SK-N-SH (cell line): Measurements from ENCODE around the gene UBASH3B. TPM values are rescaled to one million over a fixed set of nuclear protein-coding genes. Genes with fewer than 3 reads are reported as not detected.

Experiments used
- CTCF ChIA-PET: fragments of 300-600, 350-600 bp; formaldehyde crosslinking; extraction: SDS; loops from one replicate; lab custom pipeline; 2021; lab: Yijun Ruan, JAX
- POLR2A ChIA-PET: fragments of 350-600 bp; sonication (Branson Sonifier 250); formaldehyde crosslinking; extraction: SDS; loops from one replicate; lab custom pipeline; 2020; ENCODE audit warnings: antibody characterized with exemption, inconsistent platforms; lab: Yijun Ruan, JAX
- DNase-seq: peaks from one replicate; pipeline ENCODE4 v3.0.0; 2012
- H2AFZ ChIP-seq: fragments of 200-600 bp; sonication (generic); 2 replicates; pipeline ENCODE4 v1.8.1; 2016; ENCODE audit warnings: antibody characterized with exemption, mild to moderate bottlenecking, low read depth
- H3F3A ChIP-seq: fragments of 200-600 bp; sonication (generic); replicated peaks from 2 replicates; pipeline ENCODE3; 2016; ENCODE audit warnings: antibody characterized with exemption, mild to moderate bottlenecking; ENCODE audit not compliant: insufficient read depth
- H3K27ac ChIP-seq, 2 experiments: fragments of 200-500 bp in 1 of 2; fragments of 200-600 bp in 1 of 2; sonication (Bioruptor generic) in 1 of 2; sonication (generic), shearing (Covaris generic) in 1 of 2; 2 replicates each; pipeline versions ENCODE4 v1.5.1 to v1.6.1; 2014 to 2016; ENCODE audit warnings: low read depth in 2 of 2, inconsistent platforms in 1 of 2, low read length in 1 of 2, mild to moderate bottlenecking in 1 of 2, mixed read lengths in 1 of 2
- H3K27me3 ChIP-seq: fragments of 200-600 bp; sonication (generic), shearing (Covaris generic); 2 replicates; pipeline ENCODE4 v1.6.1; 2016; ENCODE audit warnings: mixed run types; ENCODE audit not compliant: insufficient read depth
- H3K36me3 ChIP-seq, 2 experiments: fragments of 200-500 bp in 1 of 2; fragments of 200-600 bp in 1 of 2; sonication (Bioruptor generic) in 1 of 2; sonication (generic) in 1 of 2; replicated peaks in 1 of 2; 2 replicates each; pipeline versions ENCODE3 to v1.5.1; 2014 to 2016; ENCODE audit warnings: low read length in 1 of 2, mild to moderate bottlenecking in 1 of 2; ENCODE audit not compliant: insufficient read depth in 2 of 2, control insufficient read depth in 1 of 2
- H3K4me1 ChIP-seq, 2 experiments: fragments of 200-500 bp in 1 of 2; fragments of 200-600 bp in 1 of 2; sonication (Bioruptor generic) in 1 of 2; sonication (generic), shearing (Covaris generic) in 1 of 2; 2 replicates each; pipeline versions ENCODE4 v1.5.1 to v1.6.1; 2014 to 2016; ENCODE audit warnings: low read depth in 1 of 2, low read length in 1 of 2, mixed run types in 1 of 2; ENCODE audit not compliant: insufficient read depth in 2 of 2, control insufficient read depth in 1 of 2
- H3K4me2 ChIP-seq: fragments of 200-600 bp; sonication (generic), shearing (Covaris generic); 2 replicates; pipeline ENCODE4 v1.6.1; 2017; ENCODE audit warnings: mixed run types
- H3K4me3 ChIP-seq, 2 experiments: fragments of 200-500 bp in 1 of 2; fragments of 200-600 bp in 1 of 2; sonication (Bioruptor generic) in 1 of 2; sonication (generic), shearing (Covaris generic) in 1 of 2; 2 replicates each; pipeline versions ENCODE4 v1.5.1 to v1.8.1; 2014 to 2016; ENCODE audit warnings: low read depth in 2 of 2, inconsistent platforms in 1 of 2, low read length in 1 of 2, mild to moderate bottlenecking in 1 of 2, mixed read lengths in 1 of 2, moderate library complexity in 1 of 2
- H3K79me2 ChIP-seq: fragments of 200-600 bp; sonication (generic); 2 replicates; pipeline ENCODE4 v1.8.1; 2017; ENCODE audit warnings: mild to moderate bottlenecking; ENCODE audit not compliant: insufficient read depth
- H3K9ac ChIP-seq: fragments of 200-600 bp; sonication (generic); 2 replicates; pipeline ENCODE4 v1.6.1; 2017; ENCODE audit warnings: mixed run types
- H3K9me2 ChIP-seq: fragments of 200-600 bp; sonication (generic); 2 replicates; pipeline ENCODE4 v1.6.1; 2017; ENCODE audit warnings: mixed run types
- H3K9me3 ChIP-seq: fragments of 200-600 bp; sonication (generic); 2 replicates; pipeline ENCODE4 v1.6.1; 2017; ENCODE audit warnings: mixed run types, mild to moderate bottlenecking, moderate library complexity
- H4K20me1 ChIP-seq: fragments of 200-600 bp; sonication (generic); 2 replicates; pipeline ENCODE4 v1.6.1; 2017; ENCODE audit warnings: mild to moderate bottlenecking, mixed run types; ENCODE audit not compliant: insufficient read depth
- CHD2 ChIP-seq: fragments of 150-350 bp; IDR thresholded peaks from 2 replicates; pipeline ENCODE4 v1.6.1; 2018; ENCODE audit warnings: low read length; ENCODE audit not compliant: partially characterized antibody
- EP300 ChIP-seq, 2 experiments: IDR thresholded peaks; 2 replicates each; pipeline versions ENCODE4 v1.4.0 to v1.6.1; 2012; ENCODE audit warnings: borderline replicate concordance in 1 of 2, low read depth in 1 of 2, low read length in 1 of 2
- EZH2phosphoT487 ChIP-seq: fragments of 200-600 bp; sonication (generic); IDR thresholded peaks from 2 replicates; pipeline ENCODE4 v1.6.1; 2017; ENCODE audit warnings: low read depth, mixed run types, mild to moderate bottlenecking, antibody characterized with exemption, moderate library complexity, borderline replicate concordance
- FOSL2 ChIP-seq: IDR thresholded peaks from 2 replicates; pipeline ENCODE4 v1.4.0; 2012; ENCODE audit warnings: low read depth, mild to moderate bottlenecking, moderate library complexity, borderline replicate concordance
- FOXJ3 ChIP-seq: sonication (generic); formaldehyde crosslinking; IDR thresholded peaks from 2 replicates; pipeline ENCODE4 v1.5.1; 2020; ENCODE audit warnings: mild to moderate bottlenecking, missing genetic modification reagents
- GABPA ChIP-seq: IDR thresholded peaks from 2 replicates; pipeline ENCODE4 v1.4.0; 2012; ENCODE audit warnings: low read depth, mild to moderate bottlenecking
- GATA2 ChIP-seq: sonication (generic); formaldehyde crosslinking; IDR thresholded peaks from 2 replicates; pipeline ENCODE4 v1.5.0; 2020; ENCODE audit warnings: mild to moderate bottlenecking, missing genetic modification reagents
- JUND ChIP-seq: IDR thresholded peaks from 2 replicates; pipeline ENCODE4 v1.4.0; 2012
- NRF1 ChIP-seq: IDR thresholded peaks from 2 replicates; pipeline ENCODE4 v1.6.1; 2012; ENCODE audit warnings: low read depth, mild to moderate bottlenecking, low read length
- TCF12 ChIP-seq: IDR thresholded peaks from 2 replicates; pipeline ENCODE4 v1.4.0; 2012
- WGBS: methylation state at CpG from one replicate; pipeline ENCODE4 v1.1.6; 2017; ENCODE audit warnings: low lambda C conversion rate; 5-methylcytosine and 5-hydroxymethylcytosine counted together
- polyA plus RNA-seq, 3 experiments: library from polyadenylated mRNA; depleted of rRNA; stranded (reverse); fragments of >200 nt; gene quantifications; 2 replicates each; pipeline ENCODE4 v1.2.3, GENCODE V29; 2012
- TF ChIP-seq, protein P1 (sequence below): IDR thresholded peaks from 2 replicates; pipeline ENCODE4 v1.4.0; 2012; ENCODE audit warnings: low read depth, borderline replicate concordance
- TF ChIP-seq, protein P2 (sequence below): IDR thresholded peaks from 2 replicates; pipeline ENCODE4 v1.4.0; 2012; ENCODE audit warnings: low read depth, borderline replicate concordance
- TF ChIP-seq, protein P3 (sequence below): fragments of 200-600 bp; sonication (generic); IDR thresholded peaks from 2 replicates; pipeline ENCODE4 v1.6.1; 2017; ENCODE audit warnings: antibody characterized with exemption, mild to moderate bottlenecking, moderate library complexity
- TF ChIP-seq, protein P4 (sequence below): fragments of 150-350 bp; IDR thresholded peaks from 2 replicates; pipeline ENCODE4 v1.6.1; 2017; ENCODE audit warnings: antibody characterized with exemption, low read length, low read depth, borderline replicate concordance

UBASH3B gene
- polyA plus RNA-seq, 1 of the 3 experiments (the other 2 are of a cell fraction): 10.4 TPM

DNA sequence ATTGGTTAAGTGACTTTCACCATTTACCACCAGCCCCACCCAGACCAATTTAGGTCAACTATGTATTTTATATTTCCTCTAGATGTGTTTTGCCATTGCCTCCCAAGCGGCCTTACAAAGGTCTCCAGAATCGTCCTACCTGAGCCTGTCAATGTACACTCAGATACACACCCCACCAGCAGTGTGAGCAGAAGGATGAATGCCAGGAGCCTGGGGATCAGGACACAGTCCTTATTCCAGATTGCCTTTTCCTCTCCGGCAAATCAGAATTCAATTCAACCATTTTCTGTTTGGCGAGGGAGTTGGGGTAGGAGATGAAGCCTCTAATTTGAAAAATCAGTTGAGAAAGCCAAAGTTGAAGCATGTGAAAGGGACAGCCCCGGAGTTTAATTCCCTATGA, 147.4 kb downstream of the UBASH3B start:
- Histone ChIP-seq H3K9me2 (no peaks in the 10 kb centered on the region), H3K4me2 (no peak overlapping the region), H3K27me3 (no peaks in the 10 kb centered on the region), H2AFZ (no peak overlapping the region), H4K20me1 (no peaks in the 10 kb centered on the region), H3K79me2 (no peaks in the 10 kb centered on the region), H3K9ac (no peak overlapping the region), H3K9me3 (no peaks in the 10 kb centered on the region), H3K27ac (peak overlapping the region in 1 of 2 experiments; percentile 36; a peak in 1 of 4 replicates), H3K4me1 (peaks cover 0 to 20% of the 10 kb centered on the region in 2 experiments; a peak in 3 of 4 replicates), H3F3A (no peaks in the 10 kb centered on the region), H3K4me3 (no peak overlapping the region), H3K36me3 (peaks cover 0 to 38% of the 10 kb centered on the region in 2 experiments)
- WGBS: 98% methylated on average over 5 of the region's 5 CpGs
- CTCF ChIA-PET: no interaction called here
- TF ChIP-seq, protein P1, sequence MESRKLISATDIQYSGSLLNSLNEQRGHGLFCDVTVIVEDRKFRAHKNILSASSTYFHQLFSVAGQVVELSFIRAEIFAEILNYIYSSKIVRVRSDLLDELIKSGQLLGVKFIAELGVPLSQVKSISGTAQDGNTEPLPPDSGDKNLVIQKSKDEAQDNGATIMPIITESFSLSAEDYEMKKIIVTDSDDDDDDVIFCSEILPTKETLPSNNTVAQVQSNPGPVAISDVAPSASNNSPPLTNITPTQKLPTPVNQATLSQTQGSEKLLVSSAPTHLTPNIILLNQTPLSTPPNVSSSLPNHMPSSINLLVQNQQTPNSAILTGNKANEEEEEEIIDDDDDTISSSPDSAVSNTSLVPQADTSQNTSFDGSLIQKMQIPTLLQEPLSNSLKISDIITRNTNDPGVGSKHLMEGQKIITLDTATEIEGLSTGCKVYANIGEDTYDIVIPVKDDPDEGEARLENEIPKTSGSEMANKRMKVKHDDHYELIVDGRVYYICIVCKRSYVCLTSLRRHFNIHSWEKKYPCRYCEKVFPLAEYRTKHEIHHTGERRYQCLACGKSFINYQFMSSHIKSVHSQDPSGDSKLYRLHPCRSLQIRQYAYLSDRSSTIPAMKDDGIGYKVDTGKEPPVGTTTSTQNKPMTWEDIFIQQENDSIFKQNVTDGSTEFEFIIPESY: no peak
- TF ChIP-seq, protein P2, sequence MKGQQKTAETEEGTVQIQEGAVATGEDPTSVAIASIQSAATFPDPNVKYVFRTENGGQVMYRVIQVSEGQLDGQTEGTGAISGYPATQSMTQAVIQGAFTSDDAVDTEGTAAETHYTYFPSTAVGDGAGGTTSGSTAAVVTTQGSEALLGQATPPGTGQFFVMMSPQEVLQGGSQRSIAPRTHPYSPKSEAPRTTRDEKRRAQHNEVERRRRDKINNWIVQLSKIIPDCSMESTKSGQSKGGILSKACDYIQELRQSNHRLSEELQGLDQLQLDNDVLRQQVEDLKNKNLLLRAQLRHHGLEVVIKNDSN: no peak
- TF ChIP-seq EZH2phosphoT487: no peak
- no peak for TF ChIP-seq TCF12
- no peak for TF ChIP-seq NRF1
- no peak for TF ChIP-seq CHD2
- TF ChIP-seq, protein P3, sequence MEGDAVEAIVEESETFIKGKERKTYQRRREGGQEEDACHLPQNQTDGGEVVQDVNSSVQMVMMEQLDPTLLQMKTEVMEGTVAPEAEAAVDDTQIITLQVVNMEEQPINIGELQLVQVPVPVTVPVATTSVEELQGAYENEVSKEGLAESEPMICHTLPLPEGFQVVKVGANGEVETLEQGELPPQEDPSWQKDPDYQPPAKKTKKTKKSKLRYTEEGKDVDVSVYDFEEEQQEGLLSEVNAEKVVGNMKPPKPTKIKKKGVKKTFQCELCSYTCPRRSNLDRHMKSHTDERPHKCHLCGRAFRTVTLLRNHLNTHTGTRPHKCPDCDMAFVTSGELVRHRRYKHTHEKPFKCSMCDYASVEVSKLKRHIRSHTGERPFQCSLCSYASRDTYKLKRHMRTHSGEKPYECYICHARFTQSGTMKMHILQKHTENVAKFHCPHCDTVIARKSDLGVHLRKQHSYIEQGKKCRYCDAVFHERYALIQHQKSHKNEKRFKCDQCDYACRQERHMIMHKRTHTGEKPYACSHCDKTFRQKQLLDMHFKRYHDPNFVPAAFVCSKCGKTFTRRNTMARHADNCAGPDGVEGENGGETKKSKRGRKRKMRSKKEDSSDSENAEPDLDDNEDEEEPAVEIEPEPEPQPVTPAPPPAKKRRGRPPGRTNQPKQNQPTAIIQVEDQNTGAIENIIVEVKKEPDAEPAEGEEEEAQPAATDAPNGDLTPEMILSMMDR: no peak
- no peak for TF ChIP-seq FOXJ3 (CRISPR knock-in tag)
- no peak for TF ChIP-seq GABPA
- TF ChIP-seq, protein P4, sequence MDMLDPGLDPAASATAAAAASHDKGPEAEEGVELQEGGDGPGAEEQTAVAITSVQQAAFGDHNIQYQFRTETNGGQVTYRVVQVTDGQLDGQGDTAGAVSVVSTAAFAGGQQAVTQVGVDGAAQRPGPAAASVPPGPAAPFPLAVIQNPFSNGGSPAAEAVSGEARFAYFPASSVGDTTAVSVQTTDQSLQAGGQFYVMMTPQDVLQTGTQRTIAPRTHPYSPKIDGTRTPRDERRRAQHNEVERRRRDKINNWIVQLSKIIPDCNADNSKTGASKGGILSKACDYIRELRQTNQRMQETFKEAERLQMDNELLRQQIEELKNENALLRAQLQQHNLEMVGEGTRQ: no peak
- TF ChIP-seq FOSL2: no peak
- no peak for TF ChIP-seq EP300 (IDR thresholded peaks at IDR 0.05; ENCODE audit: borderline replicate concordance in 1 of 2, low read depth in 1 of 2, low read length in 1 of 2)
- no peak for TF ChIP-seq JUND
- TF ChIP-seq GATA2 (CRISPR knock-in tag): no peak
- POLR2A ChIA-PET: no interaction called here
- no peak for DNase-seq
